GM19438 (cell line): Measurements from ENCODE around the gene RCN2.
A peak's percentile ranks its signal among the peaks of the same experiment; 100 is the strongest.
"Not testable (repeated sequence)": the region's sequence is repeated elsewhere in the genome, so short reads cannot be mapped to it uniquely, and the experiment has no call there.

Experiments used
- ATAC-seq: cut with Tn5 transposase; IDR thresholded peaks from one replicate; pipeline ENCODE4 v1.9.1; 2021; ENCODE audit warnings: low read depth; ENCODE audit not compliant: unreplicated experiment

RCN2 gene

DNA sequence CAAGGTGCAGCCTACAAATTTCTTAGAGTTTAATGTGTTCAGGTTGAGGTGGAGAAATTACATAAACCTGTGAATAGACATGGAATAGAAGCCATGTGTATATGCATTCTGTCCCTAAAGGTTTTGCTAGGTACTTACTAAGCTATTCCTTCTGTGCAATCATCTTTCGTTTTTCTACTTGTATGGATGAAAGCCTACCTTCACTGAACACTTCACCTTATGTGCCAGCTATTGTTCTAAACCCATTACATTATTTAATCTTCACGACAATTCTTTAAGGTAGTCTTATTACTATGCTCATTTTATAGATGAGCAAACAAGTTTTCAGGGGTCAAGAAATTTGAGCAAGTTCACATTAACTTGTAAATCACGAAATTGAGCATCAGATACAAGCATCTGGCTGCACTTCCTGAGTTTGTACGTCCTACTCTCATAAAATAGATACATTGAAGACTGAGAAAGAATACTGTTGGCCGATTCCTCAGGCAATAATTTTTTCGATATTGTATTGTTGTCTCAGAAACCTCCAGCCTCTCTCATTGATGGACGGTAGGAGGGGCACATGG, 635 bp upstream of the RCN2 start:
- ATAC-seq: no peak

DNA sequence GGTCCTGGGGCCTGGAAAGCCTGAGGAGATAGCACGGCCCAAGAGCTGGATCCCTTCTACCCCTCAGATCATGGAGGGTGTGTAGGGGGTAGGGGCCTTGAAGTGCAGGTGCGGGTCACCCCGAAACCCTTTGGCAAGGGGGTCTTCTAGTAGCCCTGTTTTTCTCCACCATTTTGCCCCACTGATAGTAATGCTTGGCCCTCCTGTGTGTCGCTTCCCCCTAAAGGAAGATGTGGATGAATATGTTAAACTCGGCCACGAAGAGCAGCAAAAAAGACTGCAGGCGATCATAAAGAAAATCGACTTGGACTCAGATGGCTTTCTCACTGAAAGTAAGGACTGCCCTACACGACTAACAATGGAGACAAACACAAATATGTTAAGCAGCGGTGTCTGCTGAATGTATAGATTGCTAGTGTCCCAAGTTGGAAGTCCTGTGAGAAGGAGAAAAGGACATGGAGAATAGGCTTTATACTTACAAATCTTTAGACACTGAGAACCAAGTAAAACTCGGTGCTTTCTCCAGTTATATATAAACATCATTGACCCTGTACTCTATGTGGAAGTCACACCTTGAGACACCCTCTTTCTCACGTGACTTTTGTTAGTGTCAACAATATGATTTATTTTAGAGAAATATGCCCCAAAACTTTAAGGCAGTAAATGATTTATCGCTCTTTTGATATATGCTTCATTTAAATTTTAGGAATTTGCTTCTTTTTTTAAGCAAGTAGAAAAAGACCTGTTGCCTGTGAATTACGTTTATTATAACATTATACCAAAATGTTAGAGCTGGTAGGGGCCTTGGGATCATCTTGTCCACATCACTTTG, 802 bp downstream of the RCN2 start:
- peak; percentile 9 for ATAC-seq

DNA sequence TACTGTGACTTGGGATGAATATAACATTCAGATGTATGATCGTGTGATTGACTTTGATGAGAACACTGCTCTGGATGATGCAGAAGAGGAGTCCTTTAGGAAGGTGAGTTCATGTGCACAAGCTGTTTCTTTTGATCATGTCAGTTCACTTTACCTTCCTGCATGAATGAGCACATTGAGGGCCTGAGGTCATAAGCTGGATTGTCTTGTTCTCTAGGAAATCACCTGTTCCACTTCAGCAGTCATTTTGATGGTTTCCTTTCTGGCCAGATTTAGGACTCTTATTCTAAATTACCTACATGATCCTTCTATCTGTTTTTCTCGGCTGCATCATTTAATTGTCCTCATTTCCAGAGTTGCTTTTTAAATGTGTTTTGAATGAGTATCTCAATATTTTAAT, 4.1 kb downstream of the RCN2 start:
- no peak for ATAC-seq

DNA sequence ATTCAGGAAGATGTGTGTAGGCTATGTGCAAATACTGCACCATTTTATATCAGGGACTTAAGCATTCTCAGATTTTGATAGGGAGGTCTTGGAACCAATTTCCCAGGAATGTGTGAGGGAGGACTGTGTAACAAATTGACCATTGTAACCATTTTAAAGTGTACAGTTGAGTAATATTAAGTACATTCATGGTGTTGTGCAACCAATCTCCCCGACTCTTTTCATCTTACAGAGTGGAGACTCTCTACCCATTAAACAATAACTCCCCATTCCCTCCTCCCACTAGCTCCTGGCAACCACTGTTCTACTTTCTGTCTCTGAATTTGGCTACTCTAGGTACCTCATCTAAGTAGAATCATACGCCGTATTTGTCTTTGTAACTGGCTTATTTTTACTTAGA, 5.1 kb downstream of the RCN2 start:
- ATAC-seq: no peak

DNA sequence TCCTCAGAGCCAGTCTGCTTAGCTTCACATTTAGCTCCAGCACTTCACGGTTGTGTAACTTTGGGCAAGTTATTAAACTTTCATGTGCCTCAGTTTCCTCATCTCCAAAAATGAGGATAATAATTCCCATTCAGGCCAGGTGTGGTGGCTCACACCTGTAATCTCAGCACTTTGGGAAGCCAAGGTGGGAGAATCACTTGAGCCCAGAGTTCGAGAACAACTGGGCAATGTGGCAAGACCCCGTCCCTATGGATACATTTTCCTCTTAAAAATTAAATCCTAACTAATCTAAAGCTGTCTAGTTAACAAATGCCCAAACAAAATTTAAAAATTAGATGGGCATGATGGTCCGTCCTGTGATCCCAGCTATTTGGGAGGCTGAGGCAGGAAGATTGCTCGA, 7.2 kb downstream of the RCN2 start:
- ATAC-seq: no peak

DNA sequence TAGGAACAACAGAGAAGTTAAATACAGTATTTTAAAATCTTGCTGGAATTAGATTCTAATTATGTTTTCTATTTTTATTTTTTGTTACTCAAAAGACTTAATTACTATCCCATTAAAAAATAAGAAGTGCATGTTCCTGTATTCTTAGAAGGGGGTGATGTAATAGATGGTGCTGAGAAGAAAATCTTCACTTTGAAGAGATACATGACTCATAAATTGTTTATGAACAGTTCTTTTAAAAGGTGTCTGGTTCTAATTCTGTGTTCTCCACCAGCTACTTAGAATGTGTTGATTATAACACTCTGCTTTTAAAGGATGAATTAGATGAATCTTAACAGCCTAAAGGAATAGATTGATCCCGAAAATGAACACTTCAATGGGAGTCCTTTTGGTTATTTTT, 8.2 kb downstream of the RCN2 start:
- no peak for ATAC-seq

DNA sequence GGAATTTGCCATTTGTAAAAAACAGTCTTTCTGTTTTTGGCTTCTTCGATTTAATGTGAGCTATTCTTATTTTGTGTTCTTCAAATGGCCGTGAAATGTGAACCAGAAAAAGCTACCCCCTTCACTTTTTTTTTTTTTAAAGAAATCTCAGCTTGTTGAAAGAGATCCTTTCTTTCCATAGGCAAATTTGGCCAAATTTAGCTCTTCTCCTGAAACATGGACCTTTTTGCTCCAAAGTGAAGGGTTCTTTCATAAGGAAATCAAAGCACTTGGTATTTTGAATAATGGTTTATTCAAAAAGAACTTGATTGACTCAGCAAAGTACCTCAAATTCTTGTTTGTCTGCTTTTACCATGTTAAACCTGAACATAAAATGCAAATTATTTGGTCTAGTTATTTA, 10.1 kb downstream of the RCN2 start:
- no peak for ATAC-seq

DNA sequence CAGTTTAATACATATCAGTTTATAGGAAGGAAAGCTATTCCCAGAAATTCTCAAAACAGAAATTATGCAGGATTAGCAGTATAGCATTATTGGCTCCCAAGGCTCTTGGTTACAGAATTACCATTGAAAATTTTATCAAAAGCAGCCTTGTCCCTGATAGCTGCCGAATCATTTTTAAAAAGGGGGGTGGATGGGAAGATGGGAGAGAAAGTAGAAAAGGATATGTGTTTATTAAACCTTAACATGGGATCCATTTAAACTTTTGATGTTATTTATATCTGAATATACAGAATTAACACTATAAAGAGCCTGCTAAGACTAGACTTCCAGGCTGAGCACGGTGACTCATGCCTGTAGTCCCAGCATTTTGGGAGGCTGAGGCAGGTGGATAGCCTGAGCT, 10.8 kb downstream of the RCN2 start:
- no peak for ATAC-seq

DNA sequence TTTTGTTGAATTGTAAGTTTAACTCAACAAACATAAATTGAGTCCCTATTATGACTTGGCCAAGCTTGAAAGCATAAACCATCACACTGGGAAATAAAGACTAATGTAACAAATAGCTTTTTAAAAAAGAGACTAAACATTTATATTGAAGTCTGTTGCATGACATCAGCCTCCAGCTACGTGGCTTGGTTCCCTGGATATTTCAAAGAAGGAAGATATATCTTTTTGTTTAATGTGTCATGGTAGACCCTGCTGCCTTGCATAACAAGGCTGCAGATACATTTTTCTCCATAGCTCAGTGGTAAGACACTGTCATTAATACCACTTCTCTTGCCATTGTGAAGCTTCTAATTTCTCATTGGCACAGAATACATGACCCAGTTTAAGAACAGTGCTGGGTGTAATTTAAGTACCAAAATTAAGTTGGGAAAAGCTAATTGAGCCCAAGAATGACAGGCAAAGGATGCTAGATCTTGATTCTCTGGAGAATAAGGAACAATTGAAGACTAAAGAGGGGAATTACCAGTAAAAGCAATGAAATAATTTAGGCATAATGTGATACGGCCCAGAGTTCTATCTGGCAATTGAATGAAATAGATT, 14.0 kb downstream of the RCN2 start:
- no peak for ATAC-seq

DNA sequence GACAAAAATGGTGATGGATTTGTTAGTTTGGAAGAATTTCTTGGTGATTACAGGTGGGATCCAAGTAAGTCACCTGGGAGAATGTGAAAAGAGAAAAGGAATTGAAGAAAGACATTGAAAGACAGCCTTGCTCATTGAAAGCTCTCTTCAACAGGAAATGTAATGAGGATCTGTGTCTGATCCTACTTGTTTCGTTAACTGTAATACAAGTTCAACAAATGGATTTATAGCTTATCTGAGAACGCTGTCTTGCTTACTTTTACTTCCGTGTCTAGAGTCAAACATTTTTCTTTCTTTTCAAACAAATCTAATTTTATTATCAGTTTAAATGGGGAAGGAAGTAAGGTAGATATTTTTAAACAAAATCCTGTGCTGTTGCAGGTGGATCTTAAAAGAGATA, 15.9 kb downstream of the RCN2 start:
- ATAC-seq: no peak

DNA sequence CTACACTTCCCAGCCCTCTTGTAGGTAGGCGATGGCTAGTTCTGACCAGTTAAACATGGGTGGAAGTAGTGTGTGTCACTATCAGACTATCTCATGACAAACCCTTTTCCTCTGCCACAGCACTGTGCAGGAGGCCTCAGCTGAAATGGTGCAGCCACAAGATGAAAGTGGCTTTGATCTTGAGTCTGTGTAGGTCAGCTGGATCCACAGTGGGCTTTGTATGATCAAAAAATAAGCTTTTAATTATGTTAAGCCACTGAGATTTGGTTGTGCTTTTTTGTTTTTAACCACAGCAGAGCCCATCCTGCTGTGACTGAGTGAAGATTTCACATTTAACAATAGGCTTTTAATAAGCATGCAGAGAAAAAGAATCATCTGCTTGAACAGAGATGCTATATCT, 19.7 kb downstream of the RCN2 start:
- no peak for ATAC-seq

DNA sequence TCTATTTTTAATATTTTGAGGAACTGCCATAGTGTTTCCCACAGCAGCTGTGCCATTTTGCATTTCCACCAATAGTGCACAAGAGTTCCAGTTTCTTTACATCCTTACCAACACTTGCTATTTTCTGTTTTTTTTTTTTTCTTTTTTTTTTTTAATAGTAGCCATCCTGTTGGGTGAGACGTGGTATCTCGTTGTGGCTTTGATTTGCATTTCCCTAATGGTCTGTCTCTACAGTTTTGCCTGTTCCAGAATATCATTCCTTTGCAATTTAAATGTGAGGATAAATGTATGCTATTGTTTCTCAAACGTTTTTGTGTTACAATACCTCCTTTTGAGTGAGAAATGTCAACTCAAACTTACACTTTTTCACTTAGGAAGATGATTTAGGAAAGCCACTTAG, 22.4 kb downstream of the RCN2 start:
- no peak for ATAC-seq

DNA sequence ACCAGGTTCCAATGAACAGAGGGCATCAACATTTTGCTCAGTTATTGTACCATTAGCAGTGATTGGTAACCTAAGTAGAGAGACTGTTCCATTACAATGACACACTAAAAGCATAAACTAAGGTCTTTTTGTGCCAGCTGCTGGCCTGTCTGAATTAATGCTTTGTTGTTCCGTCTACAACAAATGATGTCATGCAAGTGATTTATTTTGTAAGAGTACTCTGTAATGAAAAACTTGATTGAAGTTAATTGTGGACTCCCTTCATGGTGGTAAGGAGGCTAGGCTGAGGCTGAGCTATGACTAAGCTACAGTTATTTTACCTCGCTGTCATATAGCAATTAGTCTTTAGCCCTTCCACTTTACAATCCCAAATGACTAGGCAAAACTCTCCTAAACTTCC, 23.2 kb downstream of the RCN2 start:
- no peak for ATAC-seq

DNA sequence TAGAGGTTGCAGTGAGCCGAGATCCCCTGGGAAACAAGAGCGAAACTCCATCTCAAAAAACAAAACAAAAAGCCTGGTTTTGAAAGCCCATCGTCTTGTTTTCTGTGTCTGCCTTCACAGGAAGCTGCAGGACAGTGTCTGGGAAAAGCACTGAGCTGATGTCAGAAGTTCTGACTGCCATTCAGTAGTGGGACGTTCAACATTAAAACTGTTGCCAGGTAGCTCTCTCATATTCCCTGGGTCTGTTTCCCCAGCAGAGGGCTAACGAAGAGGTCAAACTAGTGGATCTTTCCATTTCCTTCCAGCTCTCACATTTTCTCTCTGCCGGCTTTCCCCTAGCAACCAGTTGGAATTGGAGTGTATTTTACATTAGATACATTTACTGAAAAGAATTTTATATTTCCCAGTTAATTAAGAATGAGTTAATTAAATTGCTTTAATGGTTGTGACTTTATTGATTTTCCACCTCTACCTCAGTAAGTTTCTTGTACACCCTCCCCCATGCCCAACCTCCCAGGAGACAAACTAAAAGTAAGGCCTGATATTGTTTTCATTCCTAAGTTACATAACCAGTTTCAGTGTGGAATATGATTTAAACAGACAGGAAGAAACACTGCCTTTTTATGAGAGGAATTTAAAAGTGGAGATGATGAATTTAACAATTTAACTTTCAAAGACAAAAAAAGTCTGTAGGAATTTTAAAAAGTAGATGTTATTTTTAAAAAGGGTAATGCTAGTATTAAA, 29.9 kb downstream of the RCN2 start:
- no peak for ATAC-seq

DNA sequence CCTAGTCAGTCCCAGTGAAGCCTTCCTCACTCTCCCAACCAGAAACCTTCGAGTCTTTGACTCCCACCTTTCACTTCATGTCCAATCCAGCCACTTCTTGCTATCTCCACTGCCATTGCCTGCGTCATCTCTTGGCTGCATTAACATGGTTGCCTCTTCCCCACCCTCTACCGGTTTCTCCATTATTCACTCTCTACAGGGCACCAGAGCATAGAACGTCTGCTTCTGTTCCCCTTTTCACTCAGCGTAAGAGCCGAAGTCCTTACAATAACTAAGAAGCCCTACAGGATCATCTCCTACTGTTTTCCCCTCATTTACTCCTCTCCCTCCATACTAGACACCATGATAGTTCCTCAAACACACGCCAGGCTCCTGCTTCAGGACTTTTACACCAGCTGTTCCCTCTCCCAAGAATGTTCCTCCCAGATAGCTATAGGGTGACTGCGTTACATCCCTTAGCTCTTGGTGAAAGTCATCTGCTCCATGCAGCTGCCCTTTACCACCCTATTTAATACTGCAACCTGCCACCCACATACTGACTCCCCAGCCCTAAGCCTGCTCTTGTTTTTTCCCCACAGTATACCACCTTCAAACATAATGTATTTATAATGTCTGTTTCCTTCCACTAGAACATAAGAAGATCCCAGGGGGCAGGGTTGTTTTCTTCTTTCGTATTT, 30.9 kb downstream of the RCN2 start:
- ATAC-seq: no peak

DNA sequence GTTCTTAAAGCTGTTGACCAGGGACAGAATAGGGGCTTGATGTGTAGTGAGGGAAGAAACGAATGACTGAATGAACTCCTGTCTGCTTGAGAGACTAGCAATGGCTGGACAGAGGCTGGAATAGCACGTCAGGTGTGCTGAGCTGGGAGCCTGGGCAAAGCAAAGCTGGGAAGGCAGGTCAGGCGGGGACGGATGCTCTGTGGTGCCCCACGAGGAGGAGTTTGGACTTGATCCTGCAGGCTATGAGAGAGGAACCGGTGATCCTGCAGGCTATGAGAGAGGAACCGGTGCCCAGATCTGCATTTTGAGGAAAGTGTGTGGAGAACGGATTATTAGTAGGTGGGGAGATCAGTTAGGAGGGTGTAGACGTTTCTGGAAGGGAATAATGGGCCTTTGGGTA, 32.0 kb downstream of the RCN2 start:
- ATAC-seq: no peak

DNA sequence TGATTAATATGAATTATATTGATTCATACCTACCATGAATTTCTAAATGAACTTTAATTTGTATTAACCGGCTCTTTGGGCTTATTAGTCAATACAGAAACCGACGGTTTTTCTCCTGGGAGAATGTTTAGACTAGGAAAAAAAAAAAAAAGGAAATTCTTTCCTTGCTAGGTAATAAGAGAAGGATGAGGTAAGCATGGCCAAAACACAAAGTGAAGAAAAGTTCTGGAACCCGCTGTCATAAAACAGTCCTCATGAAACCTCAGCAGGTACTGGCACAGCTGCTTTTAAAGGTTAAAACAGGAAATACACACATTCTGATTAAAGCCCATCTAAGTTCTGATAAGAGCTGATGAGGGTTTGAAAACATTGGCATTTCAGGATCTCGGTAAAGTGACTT, 32.6 kb downstream of the RCN2 start:
- ATAC-seq: no peak

DNA sequence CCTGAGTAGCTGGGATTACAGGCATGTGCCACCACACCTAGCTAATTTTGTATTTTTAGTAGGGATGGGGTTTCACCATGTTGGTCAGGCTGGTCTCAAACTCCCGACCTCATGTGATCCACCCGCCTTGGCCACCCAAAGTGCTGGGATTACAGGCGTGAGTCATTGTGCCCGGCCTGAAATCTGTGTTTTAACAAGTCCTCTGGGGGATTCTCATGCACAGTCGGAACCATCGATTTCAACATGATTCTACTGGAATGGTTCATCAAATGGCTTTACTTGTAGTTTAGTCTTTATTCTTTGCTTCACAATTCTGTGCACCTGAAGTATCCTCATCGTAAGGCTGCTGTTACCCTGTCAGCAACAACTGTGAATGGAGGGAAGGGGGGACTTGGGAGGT, 34.5 kb downstream of the RCN2 start:
- not testable (repeated sequence) for ATAC-seq

DNA sequence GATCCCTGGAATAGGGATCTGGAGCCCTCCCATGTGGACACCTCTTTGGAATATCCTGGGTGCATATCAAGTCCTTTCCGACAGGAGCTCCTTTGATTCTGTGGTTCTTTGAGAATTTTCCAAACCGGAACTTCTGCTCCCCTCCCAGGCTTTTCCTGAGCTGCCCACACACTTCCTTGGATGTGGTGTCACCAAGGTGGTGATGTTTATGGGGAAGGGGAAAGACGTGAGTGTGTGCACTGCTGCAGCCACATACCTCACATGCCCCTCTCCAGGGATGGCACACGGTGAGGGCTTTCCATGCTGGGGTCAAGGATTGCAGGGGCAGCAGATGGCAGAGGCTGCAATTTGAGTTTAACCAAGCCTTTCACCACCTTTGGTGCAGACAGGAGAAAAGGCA, 35.5 kb downstream of the RCN2 start:
- ATAC-seq: no peak

DNA sequence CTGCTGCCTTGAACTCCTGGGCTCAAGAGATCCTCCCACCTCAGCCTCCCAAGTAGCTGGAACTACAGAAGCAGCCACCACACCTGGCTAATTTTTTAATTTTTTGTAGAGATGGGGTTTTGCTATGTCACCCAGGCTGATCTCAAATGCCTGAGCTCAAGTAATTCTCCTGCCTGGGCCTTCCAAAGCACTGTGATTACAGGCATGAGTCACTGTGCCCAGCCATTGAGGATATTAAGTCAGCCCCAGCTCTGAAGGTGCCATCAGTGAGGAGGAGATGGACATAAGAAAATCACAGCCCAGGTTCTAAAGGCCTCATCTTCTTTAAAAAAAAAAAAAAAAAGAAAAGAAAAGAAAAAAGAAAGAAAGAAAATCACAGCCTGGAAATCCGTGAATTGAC, 36.8 kb downstream of the RCN2 start:
- no peak for ATAC-seq
